Measurements from ENCODE around the gene CD81.

CD81 gene

GRCh38 chr11:2442589-2442988 lies 65.5 kb downstream of the CD81 start:
- Histone ChIP-seq H3K4me1 (ENCODE audit: control insufficient read depth in 5 of 5, insufficient read depth in 5 of 5, low read length in 5 of 5) (peaks cover 0 to 31% (median 18%) of the 10 kb centered on the region in 5 donors), H3K4me3 (ENCODE audit: low read depth in 1 of 5, low read length in 5 of 5) (no peak overlapping the region), H3K27me3 (ENCODE audit: control insufficient read depth in 5 of 5, insufficient read depth in 4 of 5, low read length in 5 of 5) (peaks cover 8 to 32% (median 20%) of the 10 kb centered on the region in 5 donors), H3K9ac (ENCODE audit: low read length in 5 of 5) (no peak overlapping the region), H3K27ac (ENCODE audit: low read depth, low read length) (no peak overlapping the region), H3K36me3 (ENCODE audit: control insufficient read depth in 5 of 5, insufficient read depth in 5 of 5, low read length in 5 of 5) (no peaks in the 10 kb centered on the region), H3K9me3 (ENCODE audit: control insufficient read depth in 5 of 5, low read length in 5 of 5) (peaks cover 0 to 5% (median 4%) of the 10 kb centered on the region in 5 donors)

GRCh38 chr11:2443406-2443805 lies 66.3 kb downstream of the CD81 start:
- no peak overlapping the region for H3K4me3 ChIP-seq (ENCODE audit: low read depth in 1 of 5, low read length in 5 of 5)
- H3K27ac ChIP-seq (ENCODE audit: low read depth, low read length) = no peak overlapping the region
- peaks cover 0 to 5% (median 4%) of the 10 kb centered on the region in 5 donors for H3K9me3 ChIP-seq (ENCODE audit: control insufficient read depth in 5 of 5, low read length in 5 of 5)

DNA sequence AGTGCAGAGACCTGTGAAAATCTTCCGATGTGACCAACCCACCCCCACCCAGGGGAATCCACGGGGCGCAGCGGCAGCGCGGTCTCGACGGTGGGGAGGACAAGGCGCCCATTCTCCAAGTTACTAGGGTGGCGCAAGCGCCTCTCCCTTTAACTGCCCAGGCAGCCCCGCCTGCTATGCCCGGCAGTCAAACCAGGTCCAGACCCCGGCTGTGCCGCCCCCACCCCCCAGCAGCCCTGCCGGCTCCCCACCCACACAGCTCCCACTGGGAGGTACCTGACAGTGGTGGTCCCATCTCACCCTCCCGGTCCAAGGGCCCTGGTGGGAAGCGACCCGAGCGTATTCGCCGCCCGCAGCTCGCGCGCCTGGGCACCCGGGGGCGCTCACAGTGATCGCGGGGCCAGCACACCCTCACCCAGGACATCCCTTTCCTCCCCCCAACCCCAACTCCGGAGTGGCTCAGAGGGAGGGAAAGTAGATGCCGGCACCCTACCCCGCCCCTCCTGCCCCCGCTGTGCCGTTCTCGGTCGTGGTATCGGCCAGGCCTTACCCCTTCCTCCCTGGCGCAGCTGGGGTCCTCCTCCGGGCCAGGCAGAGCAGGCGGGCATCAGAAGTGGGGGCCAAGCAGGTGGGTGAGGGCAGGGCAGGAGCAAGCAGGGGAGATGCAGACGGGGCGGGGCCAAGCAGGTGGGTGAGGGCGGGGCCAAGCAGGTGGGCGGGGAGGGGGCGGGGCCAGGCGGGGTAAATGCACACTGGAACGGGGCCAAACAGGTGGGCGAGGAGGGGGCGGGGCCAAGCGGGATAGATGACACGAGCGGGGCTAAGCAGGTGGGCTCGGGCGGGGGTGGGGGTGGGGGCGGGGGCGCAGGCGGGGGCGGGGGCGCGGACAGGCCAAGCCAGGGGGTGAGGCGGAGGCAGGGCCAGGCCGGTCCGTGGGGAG lies 67.0 kb downstream of the CD81 start, which contains the start of gene TRPM5:
TRPM5 (minus strand) TSS at position 634 of the 940 bp plus-strand sequence. CDS start 21,478 bp downstream, outside the sequence.
- Histone ChIP-seq H3K36me3 (ENCODE audit: control insufficient read depth in 5 of 5, insufficient read depth in 5 of 5, low read length in 5 of 5) (no peaks in the 10 kb centered on the region), H3K4me3 (ENCODE audit: low read depth in 1 of 5, low read length in 5 of 5) (peak within 1 kb of the TSS in 4 of 5 donors; percentile 33 to 64 (median 59)), H3K27me3 (ENCODE audit: control insufficient read depth in 5 of 5, insufficient read depth in 4 of 5, low read length in 5 of 5) (peaks cover 11 to 32% (median 20%) of the 10 kb centered on the region in 5 donors), H3K4me1 (ENCODE audit: control insufficient read depth in 5 of 5, insufficient read depth in 5 of 5, low read length in 5 of 5) (peaks cover 0 to 39% (median 24%) of the 10 kb centered on the region in 5 donors), H3K9me3 (ENCODE audit: control insufficient read depth in 5 of 5, low read length in 5 of 5) (peaks cover 0 to 5% (median 4%) of the 10 kb centered on the region in 5 donors), H3K9ac (ENCODE audit: low read length in 5 of 5) (peak within 1 kb of the TSS in 1 of 5 donors; percentile 23), H3K27ac (ENCODE audit: low read depth, low read length) (no peak within 1 kb of the TSS)

More at GRCh38 chr11:2443406-2443805, 66.3 kb downstream of the CD81 start:
- Histone ChIP-seq H3K27me3 (ENCODE audit: control insufficient read depth in 5 of 5, insufficient read depth in 4 of 5, low read length in 5 of 5) (peaks cover 11 to 31% (median 20%) of the 10 kb centered on the region in 5 donors), H3K36me3 (ENCODE audit: control insufficient read depth in 5 of 5, insufficient read depth in 5 of 5, low read length in 5 of 5) (no peaks in the 10 kb centered on the region), H3K9ac (ENCODE audit: low read length in 5 of 5) (no peak overlapping the region), H3K4me1 (ENCODE audit: control insufficient read depth in 5 of 5, insufficient read depth in 5 of 5, low read length in 5 of 5) (peaks cover 0 to 39% (median 24%) of the 10 kb centered on the region in 5 donors)

GRCh38 chr11:2444821-2445745 lies 68.0 kb downstream of the CD81 start, which contains the start of gene KCNQ1:
Gene KCNQ1 (plus strand): TSS chr11:2445008. CDS start chr11:2445099, 91 bp downstream.
- no peaks in the 10 kb centered on the region for H3K36me3 ChIP-seq (ENCODE audit: control insufficient read depth in 5 of 5, insufficient read depth in 5 of 5, low read length in 5 of 5)
- H3K27ac ChIP-seq (ENCODE audit: low read depth, low read length) = no peak within 1 kb of the TSS
- H3K4me3 ChIP-seq (ENCODE audit: low read depth in 1 of 5, low read length in 5 of 5) = peak within 1 kb of the TSS in 4 of 5 donors; percentile 33 to 64 (median 59)
- H3K27me3 ChIP-seq (ENCODE audit: control insufficient read depth in 5 of 5, insufficient read depth in 4 of 5, low read length in 5 of 5) = peaks cover 11 to 37% (median 22%) of the 10 kb centered on the region in 5 donors
- H3K4me1 ChIP-seq (ENCODE audit: control insufficient read depth in 5 of 5, insufficient read depth in 5 of 5, low read length in 5 of 5) = peaks cover 0 to 39% (median 24%) of the 10 kb centered on the region in 5 donors
- peak within 1 kb of the TSS in 1 of 5 donors; percentile 23 for H3K9ac ChIP-seq (ENCODE audit: low read length in 5 of 5)
- H3K9me3 ChIP-seq (ENCODE audit: control insufficient read depth in 5 of 5, low read length in 5 of 5) = peaks cover 0 to 5% (median 4%) of the 10 kb centered on the region in 5 donors

GRCh38 chr11:2445746-2446551 lies 68.8 kb downstream of the CD81 start:
- Histone ChIP-seq H3K9me3 (ENCODE audit: control insufficient read depth in 5 of 5, low read length in 5 of 5) (peaks cover 0 to 5% (median 4%) of the 10 kb centered on the region in 5 donors), H3K36me3 (ENCODE audit: control insufficient read depth in 5 of 5, insufficient read depth in 5 of 5, low read length in 5 of 5) (no peaks in the 10 kb centered on the region), H3K27me3 (ENCODE audit: control insufficient read depth in 5 of 5, insufficient read depth in 4 of 5, low read length in 5 of 5) (peaks cover 12 to 36% (median 25%) of the 10 kb centered on the region in 5 donors), H3K27ac (ENCODE audit: low read depth, low read length) (no peak overlapping the region), H3K4me3 (ENCODE audit: low read depth in 1 of 5, low read length in 5 of 5) (peak overlapping the region in 3 of 5 donors; percentile 55 to 64 (median 63)), H3K4me1 (ENCODE audit: control insufficient read depth in 5 of 5, insufficient read depth in 5 of 5, low read length in 5 of 5) (peaks cover 0 to 36% (median 24%) of the 10 kb centered on the region in 5 donors), H3K9ac (ENCODE audit: low read length in 5 of 5) (peak overlapping the region in 1 of 5 donors; percentile 24)

DNA sequence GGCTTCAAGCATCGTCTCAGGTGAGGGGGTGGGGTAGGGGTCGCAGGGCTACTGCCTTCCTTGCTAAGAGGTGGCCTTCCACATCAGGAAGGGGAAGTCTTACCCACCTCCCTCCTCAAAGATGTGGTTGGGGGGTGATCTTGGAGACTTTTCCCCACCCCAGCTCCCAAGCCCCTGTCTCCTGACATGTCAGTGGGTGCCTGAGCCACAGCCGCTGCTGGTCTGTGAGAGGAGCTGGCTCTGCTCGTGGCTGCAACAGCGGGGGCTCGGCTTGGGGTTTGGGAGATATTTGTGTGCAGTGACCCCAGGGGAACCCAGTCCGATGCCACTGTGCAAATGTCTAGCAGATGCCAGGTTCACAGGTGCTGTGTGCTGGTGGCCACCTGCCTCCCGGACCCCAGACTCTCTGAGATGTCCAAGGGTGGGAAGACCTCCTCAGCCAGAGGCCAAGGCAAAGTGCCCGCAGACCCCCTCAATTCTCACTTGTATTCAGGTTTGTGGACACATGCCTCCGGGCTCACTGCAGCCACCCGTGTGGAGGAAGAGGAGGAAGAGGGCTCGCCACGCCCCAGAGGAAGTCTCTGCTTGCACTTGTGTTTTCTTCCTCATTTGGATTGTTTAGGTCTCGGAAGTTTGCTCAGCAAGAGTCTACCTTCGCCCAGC lies 69.6 kb downstream of the CD81 start:
- Histone ChIP-seq H3K9ac (ENCODE audit: low read length in 5 of 5) (peak overlapping the region in 1 of 5 donors; percentile 24), H3K27me3 (ENCODE audit: control insufficient read depth in 5 of 5, insufficient read depth in 4 of 5, low read length in 5 of 5) (peaks cover 9 to 42% (median 31%) of the 10 kb centered on the region in 5 donors), H3K4me3 (ENCODE audit: low read depth in 1 of 5, low read length in 5 of 5) (peak overlapping the region in 4 of 5 donors; percentile 22 to 64 (median 44)), H3K4me1 (ENCODE audit: control insufficient read depth in 5 of 5, insufficient read depth in 5 of 5, low read length in 5 of 5) (peaks cover 0 to 36% (median 24%) of the 10 kb centered on the region in 5 donors), H3K36me3 (ENCODE audit: control insufficient read depth in 5 of 5, insufficient read depth in 5 of 5, low read length in 5 of 5) (no peaks in the 10 kb centered on the region), H3K9me3 (ENCODE audit: control insufficient read depth in 5 of 5, low read length in 5 of 5) (peaks cover 0 to 5% (median 4%) of the 10 kb centered on the region in 5 donors), H3K27ac (ENCODE audit: low read depth, low read length) (no peak overlapping the region)

Measured in subcutaneous abdominal adipose tissue (tissue), 5 donors.